Bronchial epithelial cell (primary cell): Measurements from ENCODE around the gene USP51. TPM values are rescaled to one million over a fixed set of nuclear protein-coding genes. Genes with fewer than 3 reads are reported as not detected.
"Not testable (repeated sequence)": the region's sequence is repeated elsewhere in the genome, so short reads cannot be mapped to it uniquely, and the experiment has no call there.

Source experiments
- DNase-seq: peaks from one replicate; pipeline ENCODE4 v3.0.0-alpha.2; 2010; ENCODE audit warnings: low read depth
- FAIRE-seq: peaks from 2 replicates; lab custom pipeline; 2011; peaks lifted over from hg19 to GRCh38; lab: Jason Lieb, UNC
- H3K27me3 ChIP-seq: 2 replicates; pipeline ENCODE4 v1.5.1; 2011; ENCODE audit warnings: low read length; ENCODE audit not compliant: control insufficient read depth, insufficient read depth
- H3K36me3 ChIP-seq: 2 replicates; pipeline ENCODE4 v1.5.1; 2011; ENCODE audit warnings: low read length; ENCODE audit not compliant: control insufficient read depth, insufficient read depth
- H3K4me3 ChIP-seq: 2 replicates; pipeline ENCODE4 v1.5.1; 2011; ENCODE audit warnings: mild to moderate bottlenecking, low read depth, low read length, control low read depth
- total RNA-seq: library from RNA; depleted of rRNA; stranded (reverse); fragments of >200 nt; gene quantifications from 2 replicates; pipeline ENCODE4 v1.2.1, GENCODE V29; 2014
- TF ChIP-seq, protein P1 (sequence below): IDR thresholded peaks from 2 replicates; pipeline ENCODE4 v1.5.1; 2011; ENCODE audit warnings: mild to moderate bottlenecking, moderate library complexity, low read length, control low read depth, inconsistent platforms; ENCODE audit not compliant: insufficient read depth, severe bottlenecking

The USP51 gene
- total RNA-seq, 1 donor from 2014 or later = 0.26 TPM

DNA sequence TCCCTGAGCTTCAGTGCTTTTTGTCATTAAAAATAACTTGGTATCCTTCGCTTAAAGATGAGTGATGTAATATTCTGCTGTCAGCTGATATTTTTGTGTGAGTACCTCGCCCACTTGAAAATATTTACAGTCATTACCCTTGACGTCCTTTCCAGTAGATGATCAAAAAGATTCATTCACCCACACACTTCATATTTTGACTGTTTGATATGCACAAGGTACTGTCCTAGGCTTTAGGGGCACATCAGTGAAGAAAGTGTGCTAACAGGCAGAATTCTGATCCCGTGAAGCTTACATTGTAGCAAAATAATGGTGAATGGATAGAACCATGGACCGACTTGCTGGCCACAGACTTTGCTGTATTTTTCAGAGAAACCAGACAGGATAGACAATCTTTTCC lies 18.1 kb upstream of the USP51 start:
- DNase-seq, H3K27me3 ChIP-seq, H3K4me3 ChIP-seq, H3K36me3 ChIP-seq: not testable (repeated sequence)
- FAIRE-seq = peak; percentile 83

DNA sequence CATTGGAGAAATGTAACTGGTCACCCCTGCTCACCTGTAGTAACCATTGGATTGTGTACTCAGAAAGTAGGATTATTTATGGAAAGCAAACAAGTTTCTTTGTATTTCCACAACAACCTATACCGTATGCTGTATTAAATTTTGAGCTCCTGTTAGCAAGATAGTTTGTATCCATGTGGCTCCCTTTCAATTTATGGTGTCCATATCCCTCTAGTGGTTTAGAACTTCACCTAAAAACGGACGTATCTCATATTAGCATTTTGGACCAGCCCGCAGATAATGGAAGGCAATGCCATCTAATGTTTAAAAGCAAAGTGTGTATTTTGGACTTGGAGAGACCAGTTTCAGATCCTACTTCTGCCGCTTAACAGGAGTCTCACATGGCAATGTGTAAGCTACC lies 17.4 kb upstream of the USP51 start:
- not testable (repeated sequence) for H3K4me3 ChIP-seq, FAIRE-seq, H3K36me3 ChIP-seq, H3K27me3 ChIP-seq, DNase-seq

DNA sequence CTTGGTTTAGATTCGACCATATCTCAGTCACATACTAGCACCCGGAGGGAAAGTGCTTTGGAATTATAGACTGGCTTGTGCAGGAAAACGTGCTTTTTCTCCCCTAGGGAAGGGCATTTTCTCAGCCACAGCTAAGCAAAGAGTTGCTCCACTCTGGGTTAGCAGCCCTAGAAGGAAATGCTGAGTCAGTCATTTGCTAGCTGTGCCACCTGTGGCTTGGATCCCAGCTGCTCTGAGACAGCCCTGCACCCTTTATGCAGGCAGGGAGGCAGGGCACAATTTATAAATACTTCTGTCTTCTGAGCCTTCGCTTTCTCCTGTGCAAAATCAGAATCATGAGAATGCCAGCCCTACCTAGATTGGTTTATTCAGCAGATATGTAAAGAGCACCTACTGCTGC lies 1.3 kb upstream of the USP51 start:
- no peaks in the 10 kb centered on the region for H3K27me3 ChIP-seq
- TF ChIP-seq, protein P1, sequence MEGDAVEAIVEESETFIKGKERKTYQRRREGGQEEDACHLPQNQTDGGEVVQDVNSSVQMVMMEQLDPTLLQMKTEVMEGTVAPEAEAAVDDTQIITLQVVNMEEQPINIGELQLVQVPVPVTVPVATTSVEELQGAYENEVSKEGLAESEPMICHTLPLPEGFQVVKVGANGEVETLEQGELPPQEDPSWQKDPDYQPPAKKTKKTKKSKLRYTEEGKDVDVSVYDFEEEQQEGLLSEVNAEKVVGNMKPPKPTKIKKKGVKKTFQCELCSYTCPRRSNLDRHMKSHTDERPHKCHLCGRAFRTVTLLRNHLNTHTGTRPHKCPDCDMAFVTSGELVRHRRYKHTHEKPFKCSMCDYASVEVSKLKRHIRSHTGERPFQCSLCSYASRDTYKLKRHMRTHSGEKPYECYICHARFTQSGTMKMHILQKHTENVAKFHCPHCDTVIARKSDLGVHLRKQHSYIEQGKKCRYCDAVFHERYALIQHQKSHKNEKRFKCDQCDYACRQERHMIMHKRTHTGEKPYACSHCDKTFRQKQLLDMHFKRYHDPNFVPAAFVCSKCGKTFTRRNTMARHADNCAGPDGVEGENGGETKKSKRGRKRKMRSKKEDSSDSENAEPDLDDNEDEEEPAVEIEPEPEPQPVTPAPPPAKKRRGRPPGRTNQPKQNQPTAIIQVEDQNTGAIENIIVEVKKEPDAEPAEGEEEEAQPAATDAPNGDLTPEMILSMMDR = no peak
- no peak overlapping the region for H3K4me3 ChIP-seq
- DNase-seq = no peak
- H3K36me3 ChIP-seq = no peaks in the 10 kb centered on the region
- FAIRE-seq = no peak

DNA sequence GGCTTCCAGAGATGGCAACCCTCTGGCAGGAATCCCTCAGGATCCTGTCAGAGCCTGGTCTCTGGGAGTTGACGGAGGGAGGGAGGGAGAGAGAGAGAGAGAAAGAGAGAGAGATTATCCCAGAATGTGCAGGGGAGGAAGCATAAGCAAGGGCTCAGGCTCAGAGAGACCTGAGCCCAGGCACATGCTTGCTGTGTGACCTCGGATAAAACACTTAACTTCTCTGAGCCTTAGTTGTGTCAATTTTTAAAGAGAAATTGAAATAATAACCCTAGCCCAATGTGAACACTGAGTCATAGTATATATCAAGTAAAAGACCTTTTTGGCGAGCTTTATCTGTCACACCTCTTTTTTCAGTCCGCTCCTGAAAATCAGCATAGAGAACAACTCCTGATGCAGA lies 473 bp upstream of the USP51 start:
- Histone ChIP-seq H3K4me3 (no peak overlapping the region), H3K36me3 (no peaks in the 10 kb centered on the region), H3K27me3 (no peaks in the 10 kb centered on the region)
- FAIRE-seq = no peak
- DNase-seq = no peak
- TF ChIP-seq, protein P1 = no peak

DNA sequence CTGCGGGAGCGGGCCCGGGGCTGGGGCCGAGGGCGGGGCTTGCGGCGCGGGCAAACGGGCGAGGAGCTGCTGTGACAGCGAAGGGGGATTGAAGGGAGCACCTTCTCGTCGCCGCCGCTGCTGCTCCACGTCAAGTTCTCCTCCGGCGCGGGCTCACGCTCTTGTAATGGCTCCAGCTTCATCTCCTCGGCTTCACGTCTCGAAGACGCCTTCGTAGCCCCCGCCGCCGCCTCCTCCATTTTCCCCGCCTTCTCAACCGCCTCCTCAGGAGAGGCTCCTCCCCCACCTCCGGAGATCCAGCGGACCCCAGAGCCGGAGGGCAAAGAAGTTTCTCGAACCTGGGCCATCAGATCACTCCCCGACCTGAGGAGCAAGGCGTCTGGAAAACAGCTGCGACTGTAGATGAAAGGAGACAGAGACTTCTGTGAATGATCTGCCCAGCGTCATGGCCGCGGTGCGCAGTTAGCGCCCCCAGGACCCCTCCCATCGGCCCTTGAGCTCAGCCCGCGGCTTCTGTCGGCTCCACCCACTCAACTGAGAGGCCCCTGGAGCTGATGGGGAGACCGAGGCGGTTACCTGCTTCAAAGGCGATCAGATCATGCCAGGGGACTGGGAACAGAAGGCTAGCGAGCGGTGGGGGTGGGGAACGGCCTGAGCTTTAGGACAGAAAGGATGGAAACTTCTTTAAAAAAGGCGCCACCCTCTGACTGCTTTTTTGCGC lies 895 bp downstream of the USP51 start:
- Histone ChIP-seq H3K4me3 (peak overlapping the region; percentile 54), H3K27me3 (no peaks in the 10 kb centered on the region), H3K36me3 (no peaks in the 10 kb centered on the region)
- TF ChIP-seq, protein P1 = no peak
- FAIRE-seq = no peak
- peak; percentile 10 for DNase-seq

DNA sequence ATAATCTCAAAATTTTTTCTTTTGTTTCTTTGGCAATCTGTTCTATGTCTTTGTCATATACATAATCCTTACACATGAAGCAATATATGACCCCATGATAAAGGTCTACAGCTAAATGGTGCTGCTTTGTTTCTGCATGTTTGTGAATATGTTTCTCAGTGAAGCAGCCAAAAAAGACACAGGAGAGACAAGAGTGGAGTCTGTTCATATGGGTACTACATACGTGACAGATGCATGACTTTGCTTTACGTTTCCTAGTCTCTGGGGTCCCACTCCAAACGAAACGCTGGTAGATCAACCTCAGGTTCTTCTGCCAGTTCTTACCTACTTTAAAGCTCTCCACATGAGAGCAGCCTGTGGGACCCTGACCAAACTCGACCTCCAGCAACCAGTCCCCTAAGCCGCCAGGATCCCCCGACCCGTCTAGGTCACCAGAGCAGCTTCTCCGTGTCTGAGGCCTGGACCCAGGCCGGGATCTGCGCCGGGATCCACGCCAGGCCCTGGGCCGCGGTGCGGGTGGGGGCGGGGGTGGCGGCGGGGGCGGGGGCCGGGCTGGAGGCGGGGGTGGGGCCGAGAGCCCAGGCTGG lies 1.5 kb downstream of the USP51 start:
- TF ChIP-seq, protein P1 = no peak
- Histone ChIP-seq H3K27me3 (no peaks in the 10 kb centered on the region), H3K4me3 (peak overlapping the region; percentile 54), H3K36me3 (no peaks in the 10 kb centered on the region)
- no peak for FAIRE-seq
- no peak for DNase-seq
